GM18858 (cell line): ENCODE results near the gene SPDYE2.
"Not testable (repeated sequence)": the region's sequence is repeated elsewhere in the genome, so short reads cannot be mapped to it uniquely, and the experiment has no call there.

Experiments
- ATAC-seq: cut with Tn5 transposase; IDR thresholded peaks from one replicate; pipeline ENCODE4 v1.9.1; 2021; ENCODE audit not compliant: unreplicated experiment

Gene SPDYE2

DNA sequence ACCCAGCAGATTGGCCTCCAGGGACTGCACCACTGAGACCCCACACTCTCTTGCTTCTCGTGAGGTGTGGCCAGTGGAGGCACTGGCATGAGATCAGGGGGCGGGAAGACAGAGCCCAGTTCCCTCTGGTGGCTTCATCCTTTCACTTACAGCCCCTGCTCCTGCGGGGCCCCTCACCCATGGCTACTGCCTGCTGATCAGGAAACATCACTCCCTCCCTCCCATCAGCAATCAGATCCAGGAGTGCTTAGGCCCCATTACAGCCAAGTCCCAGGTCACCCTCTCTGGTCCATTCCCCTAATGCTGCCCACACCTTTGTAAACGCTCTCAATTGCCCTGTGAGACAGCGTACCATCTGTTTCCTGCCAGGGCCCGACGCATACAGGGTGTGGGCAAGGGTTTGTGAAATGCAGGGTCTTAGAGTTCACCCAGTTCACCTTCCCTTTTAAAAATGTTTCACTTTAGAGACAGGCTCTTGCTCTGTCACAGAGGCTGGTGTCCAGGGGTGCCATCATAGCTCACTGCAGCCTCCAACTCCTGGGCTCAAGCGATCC lies 15.9 kb upstream of the SPDYE2 start:
- ATAC-seq: not testable (repeated sequence)

- not testable (repeated sequence) for ATAC-seq
Measured at GRCh38 chr7:102540604-102541003, 10.4 kb upstream of the SPDYE2 start.

DNA sequence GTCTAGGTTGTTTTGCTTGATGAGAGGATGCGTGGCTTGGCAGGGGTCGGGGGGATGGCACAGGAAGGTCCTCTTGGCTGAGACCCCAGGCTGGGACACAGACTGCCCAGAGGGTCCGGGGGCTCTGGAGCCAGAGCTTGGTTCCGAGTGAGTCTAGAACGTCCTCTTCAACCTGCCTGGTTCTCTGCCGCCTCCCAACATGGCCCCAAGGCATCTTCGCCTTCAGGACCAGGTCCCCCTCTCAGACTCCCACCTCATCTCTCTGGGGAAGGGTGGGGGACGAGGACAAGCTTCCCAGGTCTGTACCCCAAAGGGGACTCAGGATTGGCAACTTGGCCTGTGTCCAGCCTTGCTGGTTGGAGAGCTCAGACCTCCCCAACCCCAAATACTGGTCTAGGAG lies 8.9 kb upstream of the SPDYE2 start:
- ATAC-seq: not testable (repeated sequence)

DNA sequence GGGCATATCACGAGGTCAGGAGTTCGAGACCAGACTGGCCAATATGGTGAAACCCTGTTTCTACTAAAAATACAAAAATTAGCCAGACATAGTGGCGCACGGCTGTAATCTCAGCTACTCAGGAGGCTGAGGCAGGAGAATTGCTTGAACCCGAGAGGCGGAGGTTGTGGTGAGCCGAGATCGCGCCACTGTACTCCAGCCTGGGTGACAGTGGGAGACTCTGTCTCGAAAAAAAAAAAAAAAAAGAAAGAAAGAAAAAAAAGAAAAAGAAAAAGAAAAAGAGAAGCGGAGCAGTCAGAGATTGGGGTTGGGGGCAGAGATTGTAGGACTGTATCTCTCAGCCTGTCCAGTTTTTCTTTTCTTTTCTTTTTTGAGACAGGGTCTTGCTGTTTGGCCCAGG lies 8.3 kb upstream of the SPDYE2 start:
- not testable (repeated sequence) for ATAC-seq

GRCh38 chr7:102543596-102543995 lies 7.4 kb upstream of the SPDYE2 start, which contains the start of gene UPK3BL2:
TSS of gene UPK3BL2 (minus strand) at chr7:102543696. CDS start at chr7:102543636, 60 bp downstream.
- not testable (repeated sequence) for ATAC-seq

DNA sequence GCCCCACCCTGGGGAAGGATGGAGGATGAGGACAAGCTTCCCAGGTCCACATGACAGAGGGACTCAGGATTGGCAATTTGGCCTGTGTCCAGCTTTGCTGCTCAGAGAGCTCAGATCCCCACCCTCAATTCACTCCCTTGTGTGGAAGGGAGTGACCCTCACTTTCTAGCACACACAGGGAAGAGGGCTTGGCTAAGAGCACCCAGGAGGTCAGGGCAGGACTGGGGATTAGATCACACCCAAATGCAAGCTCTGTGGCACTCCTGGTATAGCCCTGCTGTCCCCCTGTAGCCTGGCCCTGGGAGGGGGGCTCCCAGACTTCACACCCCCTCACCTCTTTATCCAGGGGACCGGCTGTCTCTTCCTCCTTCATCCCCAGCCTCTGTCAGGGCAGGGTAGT lies 6.7 kb upstream of the SPDYE2 start:
- not testable (repeated sequence) for ATAC-seq

- ATAC-seq: not testable (repeated sequence)
Measured at GRCh38 chr7:102545288-102545687, 5.7 kb upstream of the SPDYE2 start.

DNA sequence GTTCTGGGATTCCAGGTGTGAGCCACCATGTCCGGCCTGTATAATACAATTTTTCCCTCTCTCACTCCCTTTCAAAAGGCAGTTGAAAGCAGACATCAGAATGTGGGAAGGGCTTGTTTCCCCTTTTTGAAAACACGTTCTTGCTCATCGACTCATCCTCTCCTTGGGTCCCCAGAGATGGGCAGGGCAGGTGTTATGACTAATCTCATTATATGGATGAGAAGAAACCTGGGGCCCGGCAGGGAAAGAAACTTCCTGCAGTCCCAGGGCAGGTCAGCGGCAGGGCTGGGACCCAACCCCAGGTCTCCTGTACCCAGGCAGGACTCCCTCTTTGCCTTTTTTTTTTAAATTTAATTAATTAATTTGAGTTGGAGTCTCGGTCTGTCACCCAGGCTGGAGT lies 4.7 kb upstream of the SPDYE2 start:
- peak; percentile 70 for ATAC-seq

DNA sequence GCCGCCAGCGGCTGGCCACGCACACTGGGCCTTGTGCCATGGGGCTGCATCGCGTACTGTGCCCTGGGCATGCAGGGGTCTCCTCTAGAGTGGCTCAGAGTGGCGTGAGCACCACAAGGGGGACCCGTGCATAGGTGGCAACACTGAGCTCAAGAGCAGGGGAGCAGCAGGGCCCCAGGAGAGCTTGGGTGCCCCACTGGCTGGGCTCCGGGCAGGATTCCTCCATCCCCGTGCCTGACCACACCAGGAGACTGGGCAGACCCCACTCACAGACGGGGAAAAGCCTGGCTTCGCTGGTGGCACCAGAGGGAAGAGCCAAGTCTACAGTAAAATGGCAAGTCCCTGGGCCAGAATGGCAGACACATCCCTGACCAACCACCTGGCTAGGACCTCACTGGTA lies 17.6 kb downstream of the SPDYE2 start:
- ATAC-seq: not testable (repeated sequence)

GRCh38 chr7:102572261-102573239 lies 21.5 kb downstream of the SPDYE2 start, which contains the start of gene POLR2J3:
TSS of gene POLR2J3 (minus strand) at chr7:102572583. CDS start at chr7:102572521, 62 bp downstream.
- peak; percentile 76 for ATAC-seq

GRCh38 chr7:102574607-102575006 lies 23.6 kb downstream of the SPDYE2 start:
- ATAC-seq: not testable (repeated sequence)

DNA sequence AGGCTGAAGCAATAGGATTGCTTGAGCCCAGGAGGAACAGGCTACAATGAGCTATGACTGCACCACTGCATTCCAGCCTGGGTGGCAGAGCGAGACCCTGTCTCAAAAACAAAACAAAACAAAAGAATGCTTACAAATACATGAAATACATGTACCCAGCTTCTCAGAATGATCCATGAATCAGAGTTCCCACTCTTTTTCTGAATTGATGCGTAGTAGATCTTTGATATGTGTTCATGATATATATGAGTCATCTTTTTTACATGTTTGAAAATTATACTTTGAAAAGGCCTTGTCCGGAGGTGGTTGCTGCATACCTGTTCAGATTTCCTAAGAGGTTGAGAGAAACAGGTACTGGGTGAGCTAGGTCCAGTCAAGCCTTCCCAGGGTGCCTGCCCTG lies 25.3 kb downstream of the SPDYE2 start:
- not testable (repeated sequence) for ATAC-seq

GRCh38 chr7:102577315-102578240 lies 26.6 kb downstream of the SPDYE2 start:
- ATAC-seq: not testable (repeated sequence)

DNA sequence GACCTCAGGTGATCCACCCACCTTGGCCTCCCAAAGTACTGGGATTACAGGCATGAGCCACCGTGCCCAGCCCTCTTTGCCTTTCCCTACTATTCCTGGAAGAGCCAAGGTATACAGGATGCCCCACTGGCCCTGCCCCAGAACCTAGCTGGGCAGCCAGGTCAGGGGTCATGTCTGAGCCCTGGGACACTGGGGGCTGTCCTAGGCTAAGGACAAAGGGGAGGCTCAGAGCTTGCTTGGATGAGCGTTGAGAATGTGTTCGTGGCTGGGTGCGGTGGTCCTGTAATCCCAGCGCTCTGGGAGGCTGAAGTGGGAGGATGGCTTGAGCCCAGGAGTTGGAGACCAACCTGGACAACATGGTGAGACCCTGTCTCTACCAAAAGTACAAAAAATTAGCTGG lies 27.5 kb downstream of the SPDYE2 start:
- ATAC-seq: not testable (repeated sequence)

DNA sequence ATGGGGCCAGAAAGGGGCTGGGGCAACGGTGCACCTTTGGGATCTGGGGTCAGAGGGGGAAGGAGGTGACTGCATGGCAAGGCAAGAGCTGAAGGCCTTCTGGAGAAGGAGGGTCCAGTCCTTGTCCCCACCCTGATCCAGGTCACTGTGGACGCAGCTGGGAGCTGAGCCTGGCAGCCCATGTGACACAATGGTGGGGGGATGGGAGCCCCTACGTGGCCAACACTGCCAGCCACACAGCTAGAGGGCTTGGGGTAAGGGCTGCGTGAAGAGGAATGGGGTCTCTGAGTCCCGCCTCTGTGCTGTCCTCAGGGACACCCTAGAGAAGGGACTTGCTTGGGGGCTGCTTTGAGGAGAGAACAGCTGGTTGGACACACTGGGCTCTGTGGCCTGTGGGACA lies 30.7 kb downstream of the SPDYE2 start:
- not testable (repeated sequence) for ATAC-seq

DNA sequence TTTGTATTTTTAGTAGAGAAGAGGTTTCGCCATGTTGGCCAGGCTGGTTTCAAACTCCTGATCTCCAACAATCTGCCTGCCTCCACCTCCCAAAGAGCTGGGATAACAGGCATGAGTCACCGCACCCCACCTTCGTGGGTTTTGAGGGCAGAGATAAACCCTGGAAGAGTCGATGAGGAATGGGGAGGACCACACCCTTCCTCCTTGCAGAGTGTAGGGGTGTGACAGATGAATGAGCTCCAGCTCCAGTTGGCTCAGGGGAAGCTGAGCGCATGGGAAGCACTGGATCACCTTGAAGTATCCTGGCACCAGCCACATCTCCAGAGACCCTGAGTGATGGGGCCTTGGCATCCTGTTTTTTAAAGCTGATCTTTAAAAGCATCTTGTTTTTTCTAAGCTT lies 32.5 kb downstream of the SPDYE2 start:
- ATAC-seq: not testable (repeated sequence)

GRCh38 chr7:102589857-102590256 lies 38.8 kb downstream of the SPDYE2 start:
- peak; percentile 29 for ATAC-seq

GRCh38 chr7:102592477-102593019 lies 41.5 kb downstream of the SPDYE2 start:
- peak; percentile 25 for ATAC-seq

GRCh38 chr7:102593637-102594334 lies 42.8 kb downstream of the SPDYE2 start:
- ATAC-seq: peak; percentile 54

DNA sequence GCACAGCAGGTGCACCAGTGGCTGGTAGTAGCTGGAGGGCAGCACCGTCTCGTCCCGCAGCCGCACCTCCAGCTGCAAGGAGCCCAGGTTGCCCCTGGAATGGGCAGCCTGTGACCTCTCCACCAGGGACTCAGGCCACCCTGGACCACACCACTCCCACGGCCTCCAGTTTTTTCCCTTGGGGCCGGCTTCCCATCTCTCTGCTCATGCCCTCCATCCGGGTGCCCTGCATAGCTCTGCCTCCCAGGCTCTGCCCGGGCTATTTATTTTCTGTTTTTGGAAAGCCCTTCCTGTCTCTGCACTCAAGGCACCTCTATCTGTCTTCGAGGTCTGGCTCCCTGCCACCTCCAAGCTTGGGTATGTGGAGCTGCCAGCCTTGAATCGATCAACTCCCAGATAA lies 45.0 kb downstream of the SPDYE2 start:
- ATAC-seq: not testable (repeated sequence)
